ENCODE measurements around the gene SORBS2.
"Not testable (repeated sequence)": the region's sequence is repeated elsewhere in the genome, so short reads cannot be mapped to it uniquely, and the experiment has no call there.

The SORBS2 gene

DNA sequence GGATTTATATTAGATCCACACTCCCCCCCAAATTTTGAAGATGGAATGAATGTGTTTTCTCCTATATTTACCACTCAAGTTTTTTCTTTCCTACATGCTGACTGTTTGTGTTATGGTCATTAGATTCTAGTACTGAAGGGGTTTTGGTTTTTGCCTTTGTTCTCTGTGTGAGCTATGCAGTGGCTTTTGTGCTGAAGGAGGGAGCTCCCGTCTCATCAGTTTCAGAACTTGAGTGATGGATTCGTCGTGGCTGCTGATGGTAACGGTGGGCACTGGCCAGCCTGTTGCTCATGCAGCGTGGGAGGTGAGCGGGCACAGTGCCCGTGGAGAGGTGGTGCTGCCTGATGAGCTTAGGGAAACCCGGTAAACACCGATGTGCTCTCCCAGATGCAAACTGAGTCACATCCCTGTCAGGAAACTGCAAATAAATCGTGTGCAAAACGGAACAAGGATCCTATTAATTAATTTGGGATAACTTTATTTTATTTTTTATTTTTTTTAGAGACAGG, 101.5 kb downstream of the SORBS2 start:
- no peak for DNase-seq

DNA sequence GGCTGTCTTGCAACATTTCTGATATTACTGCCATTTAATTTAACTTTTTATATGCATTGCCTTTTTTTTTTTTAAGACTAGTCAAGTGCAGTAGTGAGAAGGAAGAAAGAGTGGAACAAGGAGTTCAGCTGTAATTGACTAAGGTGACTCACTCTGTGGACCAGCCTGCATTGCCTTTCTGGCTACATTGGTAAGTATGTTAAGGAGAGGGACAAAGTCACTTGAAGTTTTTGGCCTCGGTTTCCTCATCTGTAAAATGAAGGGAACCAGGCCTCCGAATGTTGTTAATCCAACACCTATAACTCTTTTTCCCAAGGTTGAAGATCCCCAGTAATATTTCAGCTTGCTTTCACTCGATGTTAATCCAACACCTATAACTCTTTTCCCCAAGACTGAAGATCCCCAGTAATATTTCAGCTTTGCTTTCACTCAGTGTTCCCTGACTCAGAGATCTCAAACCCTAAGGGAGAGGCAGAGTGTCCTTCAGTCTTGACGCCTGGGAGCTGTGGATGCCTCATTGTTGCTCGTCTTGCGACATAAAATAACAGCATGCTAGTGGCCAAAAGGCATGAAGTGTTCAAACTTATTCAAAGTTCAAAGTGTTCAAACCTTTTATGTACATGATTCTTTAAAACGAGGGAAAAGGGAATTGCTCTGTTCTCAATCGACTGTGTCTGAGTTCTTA, 102.0 kb downstream of the SORBS2 start:
- DNase-seq = no peak

DNA sequence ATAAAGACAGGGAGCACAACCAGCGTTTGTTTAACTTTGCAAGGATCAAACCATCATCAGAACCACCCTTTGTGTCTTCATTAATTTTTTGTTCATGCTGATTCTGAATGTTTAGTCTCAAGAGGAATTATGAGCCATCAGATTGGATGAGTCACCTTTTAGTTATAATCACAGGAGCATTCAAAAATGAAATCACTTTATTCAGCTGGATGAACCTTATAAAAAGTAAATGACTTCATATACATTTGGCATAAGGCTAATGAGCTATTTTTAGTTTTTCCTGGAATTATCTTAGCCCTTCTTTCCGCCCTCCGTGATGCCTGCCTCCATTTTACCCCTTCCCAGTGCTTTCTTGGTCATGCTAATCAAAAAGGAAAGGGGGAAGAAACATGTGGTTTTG, 103.6 kb downstream of the SORBS2 start:
- DNase-seq = no peak

DNA sequence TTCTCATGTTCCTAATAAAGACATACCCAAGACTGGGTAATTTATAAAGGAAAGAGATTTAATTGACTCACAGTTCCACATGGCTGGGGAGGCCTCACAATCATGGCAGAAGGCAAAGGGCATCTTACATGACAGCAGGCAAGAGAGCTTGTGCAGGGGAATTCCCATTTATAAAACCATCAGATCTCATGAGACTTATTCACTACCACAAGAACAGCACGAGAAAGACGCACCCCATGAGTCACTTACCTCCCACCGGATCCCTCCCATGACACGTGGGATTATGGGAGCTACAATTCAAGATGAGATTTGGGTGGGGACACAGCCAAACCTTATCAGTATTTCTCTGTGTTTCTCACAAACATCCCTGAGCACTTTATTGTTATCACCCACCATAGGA, 104.4 kb downstream of the SORBS2 start:
- DNase-seq = not testable (repeated sequence)

DNA sequence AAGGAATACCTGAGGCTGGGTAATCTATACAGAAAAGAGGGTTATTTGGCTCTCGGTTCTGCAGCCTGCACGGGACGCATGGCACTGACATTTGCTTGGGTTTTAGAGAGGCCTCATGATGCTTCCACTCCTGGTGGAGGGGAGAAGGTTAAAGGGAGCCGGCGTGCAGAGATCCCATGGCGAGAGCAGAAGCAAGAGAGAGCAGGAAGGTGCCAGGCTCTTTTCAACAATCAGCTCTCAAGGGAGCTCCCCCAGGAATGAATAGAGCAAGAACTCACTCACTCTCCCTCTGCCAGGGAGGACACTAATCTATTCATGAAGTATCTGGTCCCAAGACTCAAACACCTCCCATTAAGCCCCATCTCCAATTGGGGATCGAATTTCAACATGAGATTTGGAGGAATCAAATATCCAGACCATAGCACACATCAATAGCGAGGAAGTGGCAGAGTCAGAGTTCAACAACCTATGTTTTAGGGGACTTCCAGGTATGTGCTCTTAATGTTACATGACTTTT, 109.8 kb downstream of the SORBS2 start:
- DNase-seq = no peak

DNA sequence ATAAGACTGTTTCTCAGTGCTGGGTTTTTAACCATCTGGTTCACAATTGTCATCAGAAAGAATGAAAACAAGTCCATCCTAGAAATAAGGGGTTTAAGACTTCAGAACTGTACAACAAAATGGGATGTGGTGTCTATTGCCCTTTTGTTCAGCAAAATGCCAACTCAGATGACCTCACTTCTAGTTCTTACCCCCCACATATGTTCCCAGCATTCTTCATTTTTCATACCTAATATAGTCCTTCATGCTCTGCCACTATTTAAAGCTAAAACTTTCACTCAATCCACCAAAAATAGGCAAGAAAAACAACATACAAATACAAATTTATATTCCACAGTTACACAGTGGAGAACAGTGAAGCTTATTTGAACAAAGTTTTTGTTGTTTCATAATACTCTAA, 111.4 kb downstream of the SORBS2 start:
- no peak for DNase-seq

DNA sequence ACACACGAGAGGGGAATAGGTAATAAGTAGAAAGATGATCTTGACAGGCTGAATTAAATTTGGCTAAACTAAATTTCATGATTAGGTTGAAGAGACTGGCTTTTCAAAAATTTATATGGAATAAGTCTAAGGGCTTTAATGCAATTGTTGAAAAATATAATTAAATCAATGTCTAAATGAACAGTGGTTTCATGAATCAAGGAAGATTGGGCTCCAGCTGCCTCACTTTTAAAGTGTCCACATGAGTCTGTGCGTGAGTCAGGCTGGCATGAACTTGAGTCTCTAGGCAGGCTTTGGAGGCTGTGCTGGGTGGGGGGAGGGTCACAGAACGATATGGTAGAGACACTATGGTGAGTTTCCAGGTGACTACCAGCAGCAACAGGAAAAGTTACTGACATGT, 111.9 kb downstream of the SORBS2 start:
- no peak for DNase-seq

DNA sequence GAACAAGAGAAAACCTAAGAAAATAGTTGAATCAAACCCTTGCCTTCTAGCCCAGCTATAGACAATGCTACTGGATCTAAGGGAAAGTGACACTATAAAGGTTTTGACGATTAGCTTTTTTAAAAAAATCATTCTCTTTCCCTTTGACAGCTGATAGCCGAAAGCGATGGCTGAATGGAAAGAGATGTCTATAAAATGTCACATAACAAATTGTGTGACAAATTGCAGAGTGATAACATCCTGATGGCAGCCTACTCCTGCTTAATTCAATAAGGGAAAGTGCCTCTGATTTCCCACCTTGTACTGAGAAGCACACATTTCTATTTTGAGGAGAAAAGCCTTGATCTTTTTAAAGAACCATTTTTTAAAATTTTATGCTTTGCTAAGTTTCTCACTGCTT, 114.5 kb downstream of the SORBS2 start:
- no peak for DNase-seq

DNA sequence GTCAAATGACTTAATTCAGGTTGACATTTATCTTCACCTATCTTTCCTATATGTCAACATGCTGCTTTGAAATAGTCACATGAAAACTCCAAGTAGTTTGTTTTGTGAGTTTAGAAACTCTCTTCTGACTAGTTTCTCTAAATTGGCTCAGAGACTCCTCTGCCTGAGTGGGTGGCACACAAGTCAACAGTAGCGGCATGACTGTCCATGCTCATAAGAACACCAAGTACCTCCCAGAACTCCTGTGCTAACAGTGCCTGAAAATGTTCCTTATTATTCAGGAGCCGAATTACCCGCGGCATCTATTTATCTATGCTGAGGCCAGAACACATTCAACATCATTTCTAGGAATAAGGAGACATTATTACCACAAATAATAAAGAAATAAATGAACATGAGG, 116.3 kb downstream of the SORBS2 start:
- no peak for DNase-seq

DNA sequence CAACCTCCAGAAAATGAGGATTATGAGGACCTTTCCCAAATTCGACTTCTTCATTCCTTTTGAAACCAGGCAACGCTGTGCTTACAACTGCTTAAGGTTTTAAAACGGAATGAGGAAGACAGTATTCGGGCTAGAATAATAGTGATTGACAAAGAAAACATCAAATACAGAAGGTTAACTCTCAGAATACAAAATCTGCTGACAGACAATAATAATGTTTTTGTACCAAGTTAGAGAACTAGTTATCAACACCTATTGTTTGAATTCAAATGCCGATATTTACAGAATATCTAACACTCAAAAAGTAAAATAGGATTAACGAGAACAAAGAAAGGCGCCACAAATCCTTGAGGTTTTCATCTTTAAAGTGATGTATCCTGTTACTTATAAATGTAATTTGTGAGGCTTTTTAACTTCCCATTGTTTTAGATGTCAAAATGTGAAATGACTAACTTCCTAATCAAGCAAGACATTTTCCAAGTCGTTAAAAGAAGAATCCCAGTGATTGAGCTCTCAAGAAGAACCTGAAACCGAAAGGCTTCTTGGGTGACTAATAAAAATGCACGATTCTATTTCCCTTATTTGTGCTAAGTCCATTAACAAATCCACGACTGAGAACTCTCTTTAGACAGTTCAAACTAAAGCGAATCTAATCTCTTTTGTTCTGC, 118.3 kb downstream of the SORBS2 start:
- DNase-seq = no peak

DNA sequence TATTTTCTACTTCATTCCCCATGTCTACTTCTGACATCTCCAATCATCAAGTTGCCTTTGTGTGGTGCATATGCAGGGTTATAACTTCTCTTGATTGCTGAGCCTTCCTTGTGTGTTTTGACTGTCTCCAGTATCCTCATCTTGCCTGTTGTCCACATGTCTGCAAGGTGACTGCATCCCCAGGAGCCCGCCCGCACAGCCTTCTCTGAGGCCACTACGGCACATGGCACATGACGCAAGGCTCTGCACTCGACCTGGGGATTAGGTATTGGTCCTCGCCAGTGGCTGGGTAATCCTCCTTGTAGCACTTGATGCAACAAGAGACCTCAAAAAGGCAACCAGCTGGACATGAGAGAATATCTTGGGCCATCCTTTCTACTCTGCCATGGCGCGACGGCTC, 122.6 kb downstream of the SORBS2 start:
- DNase-seq = no peak

DNA sequence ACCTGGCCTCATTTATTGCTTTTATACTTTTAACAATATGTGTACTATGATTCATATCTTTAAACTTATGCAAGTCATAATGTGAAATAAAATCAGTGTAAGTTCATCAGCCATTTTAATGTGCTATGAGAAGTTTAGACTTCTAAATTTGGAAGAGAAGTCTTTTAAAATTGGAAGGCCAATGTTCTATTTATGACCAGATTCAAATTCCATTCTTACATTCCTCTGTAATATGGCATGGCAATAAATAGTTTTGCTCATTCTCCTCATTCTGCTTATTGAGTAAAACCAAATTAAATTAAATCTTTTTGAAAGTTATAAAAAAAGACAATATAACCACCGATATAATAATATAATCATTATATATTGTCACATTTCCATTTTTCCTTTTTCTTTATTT, 126.2 kb downstream of the SORBS2 start:
- DNase-seq = no peak

DNA sequence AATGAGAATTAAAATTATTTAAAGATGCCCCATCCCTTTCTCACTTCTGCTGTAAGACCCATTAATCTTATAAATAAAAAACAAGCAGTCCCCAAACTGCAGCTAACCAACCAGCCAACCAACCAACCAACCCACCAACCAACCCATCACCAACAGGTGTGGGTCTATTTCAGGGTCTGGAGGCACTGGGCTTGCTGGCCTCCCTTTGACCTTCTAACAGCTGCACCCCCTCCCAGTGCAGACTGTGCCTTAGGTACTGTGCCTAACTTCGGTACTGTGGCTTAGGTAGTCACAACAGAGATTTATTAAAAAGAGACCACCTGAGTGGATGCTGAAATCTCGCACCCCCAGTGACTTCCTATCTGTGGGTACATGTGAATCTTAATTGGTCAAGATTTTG, 128.1 kb downstream of the SORBS2 start:
- no peak for DNase-seq

DNA sequence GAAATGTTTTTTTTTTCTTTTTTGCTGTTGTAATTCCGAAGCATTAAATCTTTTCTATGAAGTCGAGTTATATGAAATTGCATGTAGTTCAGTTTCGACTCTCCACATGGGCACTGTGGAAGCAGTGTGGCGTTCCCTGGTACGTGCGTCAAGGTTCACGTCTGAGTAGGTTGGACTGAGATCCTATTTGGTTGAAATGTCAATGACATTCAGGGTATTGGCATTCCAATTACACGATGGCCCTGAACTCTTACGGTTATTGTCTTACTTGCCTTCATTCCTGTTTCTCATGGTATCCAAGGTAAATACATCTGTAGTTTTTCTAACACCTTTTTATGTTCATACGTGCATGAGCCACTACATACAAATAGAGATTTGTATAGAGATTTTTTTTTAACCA, 128.8 kb downstream of the SORBS2 start:
- DNase-seq = no peak

DNA sequence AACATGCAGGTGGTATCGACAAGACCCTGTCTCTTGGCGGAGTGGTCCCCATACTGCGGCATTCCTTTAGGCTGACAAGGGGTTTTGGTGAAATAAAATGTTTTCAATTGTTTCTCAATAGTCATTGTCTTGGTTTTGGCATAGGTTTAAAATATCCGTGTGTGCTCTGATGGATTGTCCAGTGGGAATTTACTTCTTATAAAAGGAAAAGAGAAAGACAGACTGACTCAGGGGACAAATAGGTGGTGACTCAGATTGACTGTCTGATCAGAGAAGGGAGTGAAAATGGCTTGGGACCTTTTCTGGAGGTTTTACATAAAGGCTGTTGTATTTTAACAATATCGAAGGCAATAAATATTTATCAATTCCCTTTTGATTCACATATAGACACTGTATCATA, 129.8 kb downstream of the SORBS2 start:
- no peak for DNase-seq

DNA sequence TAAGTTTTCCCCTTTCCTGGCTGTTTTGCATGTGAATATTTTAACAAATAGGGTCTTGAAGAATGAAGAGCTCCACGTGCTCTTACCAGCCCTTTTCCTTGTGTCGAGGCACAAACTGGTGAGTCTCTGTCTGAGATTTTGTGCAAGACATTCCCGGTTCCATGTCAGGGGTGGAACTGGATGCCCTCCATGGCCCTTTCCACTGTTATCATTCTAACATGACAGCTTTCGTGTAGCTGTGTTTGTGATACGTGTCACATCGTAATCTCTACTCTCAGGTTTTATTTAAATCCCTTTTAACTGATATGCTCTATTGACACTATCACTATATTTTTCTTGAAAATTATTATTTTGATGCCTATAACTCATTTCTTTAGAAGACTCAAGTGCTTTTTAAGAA, 130.4 kb downstream of the SORBS2 start:
- DNase-seq = no peak

DNA sequence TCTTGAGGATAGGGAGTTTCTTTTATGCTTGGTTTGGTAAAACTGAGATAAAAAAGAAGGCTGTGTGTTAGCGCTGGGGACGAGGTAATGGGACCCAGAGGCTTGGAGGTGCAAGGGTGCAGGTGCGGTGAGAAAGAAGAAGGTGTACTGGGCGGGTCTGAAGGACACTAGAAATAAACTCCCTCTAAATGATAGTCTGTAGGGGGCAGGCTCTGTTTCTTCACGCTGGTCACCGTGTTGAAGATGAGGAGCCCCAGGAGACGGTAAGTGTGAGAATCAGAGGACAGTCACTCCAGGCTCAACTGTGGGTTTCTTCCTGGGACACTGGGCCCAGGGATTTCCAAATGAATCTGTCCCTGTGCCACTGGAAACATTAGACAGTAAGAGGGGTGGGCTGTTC, 131.4 kb downstream of the SORBS2 start:
- DNase-seq = no peak

DNA sequence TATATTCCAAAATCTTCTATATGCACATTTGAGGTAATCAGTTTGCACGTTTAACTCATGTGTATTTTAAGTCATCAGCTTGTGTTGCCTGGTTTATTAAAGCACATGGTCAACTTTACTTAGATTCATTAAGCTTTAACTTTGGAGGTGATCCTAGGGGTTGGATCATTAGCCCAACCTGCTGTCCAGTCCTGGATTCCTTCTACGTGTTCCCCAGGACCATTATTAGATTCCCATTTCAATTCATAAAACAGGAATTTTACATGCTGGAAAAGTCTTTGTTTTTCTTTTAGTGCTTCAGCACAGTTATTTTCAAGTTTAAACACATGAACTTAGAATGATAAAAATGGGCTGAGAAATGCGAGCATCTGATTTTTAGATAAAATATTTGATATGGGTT, 132.5 kb downstream of the SORBS2 start:
- no peak for DNase-seq

DNA sequence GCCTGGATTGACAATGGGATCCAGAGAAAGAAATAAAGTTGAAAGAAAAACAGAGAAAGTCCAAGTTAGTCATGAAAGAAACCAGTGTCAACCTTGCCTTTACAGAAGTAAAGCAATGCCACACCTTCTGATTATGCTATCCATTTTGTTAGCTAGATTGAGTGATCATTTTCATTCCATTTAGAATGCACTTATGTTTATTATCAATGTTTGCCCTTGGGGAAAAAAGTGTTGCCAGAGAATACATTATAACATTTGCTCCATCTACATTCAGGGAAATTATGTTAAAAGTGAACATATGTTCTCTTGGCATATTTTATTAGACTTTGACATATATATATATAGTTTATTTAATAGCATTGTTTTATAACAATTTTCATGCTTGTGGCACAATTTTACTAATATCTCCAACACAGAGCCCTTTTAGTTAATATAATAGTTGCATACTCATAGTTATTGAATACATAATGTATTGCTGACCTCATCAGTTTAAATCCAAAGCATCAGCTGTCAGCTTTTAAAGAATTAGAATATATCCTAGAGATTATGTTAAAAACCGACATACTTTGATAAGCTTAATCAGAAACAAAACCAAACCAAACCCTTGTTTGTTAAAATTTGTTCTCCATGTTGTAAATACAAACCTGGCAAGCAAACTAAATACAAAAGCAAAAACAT, 134.2 kb downstream of the SORBS2 start:
- DNase-seq = no peak

DNA sequence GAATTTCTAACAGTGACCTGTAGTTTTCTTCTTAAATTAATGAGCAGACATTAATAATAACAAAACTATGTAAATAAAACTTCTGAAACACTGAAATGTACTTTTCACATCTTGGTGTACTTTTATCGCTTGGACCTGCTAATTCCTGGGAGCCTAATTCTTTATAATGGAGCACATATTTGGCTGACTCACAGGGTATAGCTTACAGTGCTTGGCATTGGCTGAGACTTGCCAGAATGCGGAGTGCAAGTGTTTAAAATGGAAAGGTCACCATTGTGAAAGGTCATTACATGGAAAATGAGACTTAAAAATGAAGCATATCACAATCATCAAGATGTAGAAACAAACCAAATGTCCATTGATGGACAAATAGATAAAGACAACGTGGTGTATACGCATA, 139.4 kb downstream of the SORBS2 start:
- DNase-seq = no peak

DNA sequence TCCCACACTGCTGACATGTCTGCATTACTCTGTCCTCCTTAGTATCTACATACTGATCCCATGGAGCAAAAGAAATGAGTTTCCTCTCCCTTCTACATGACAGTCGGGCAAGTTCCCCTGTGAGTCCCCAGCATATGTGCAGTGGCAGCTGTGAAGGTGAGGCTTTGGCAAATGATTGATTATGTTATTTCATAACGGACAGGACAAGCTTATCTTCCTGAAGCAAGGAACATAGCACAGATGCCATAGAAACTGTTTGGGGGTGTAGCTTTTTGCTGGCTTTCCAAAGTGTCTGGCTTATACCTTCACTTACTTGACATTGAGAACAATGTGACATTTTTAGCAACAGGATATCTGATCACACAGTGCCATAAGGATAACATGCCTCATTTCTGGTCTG, 139.8 kb downstream of the SORBS2 start:
- no peak for DNase-seq

DNA sequence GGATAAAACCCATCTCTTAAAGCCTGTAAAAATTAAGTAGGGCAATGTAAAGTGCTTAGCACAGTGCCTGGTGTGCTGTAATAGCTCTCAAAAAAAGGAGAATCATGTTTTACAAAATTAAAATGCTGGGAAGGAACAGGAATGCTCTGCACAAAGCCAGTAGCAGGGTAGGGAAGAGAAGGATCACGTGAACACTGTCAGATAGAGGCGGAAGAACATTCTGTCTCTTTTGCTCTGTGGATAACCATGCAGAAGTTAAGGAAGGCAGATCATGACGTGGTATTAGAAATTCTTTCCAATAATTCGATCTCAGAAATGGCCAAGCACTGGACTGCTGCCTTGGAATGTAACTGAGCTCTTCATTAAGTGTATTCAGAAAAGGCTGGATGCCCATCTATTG, 140.5 kb downstream of the SORBS2 start:
- DNase-seq = no peak

DNA sequence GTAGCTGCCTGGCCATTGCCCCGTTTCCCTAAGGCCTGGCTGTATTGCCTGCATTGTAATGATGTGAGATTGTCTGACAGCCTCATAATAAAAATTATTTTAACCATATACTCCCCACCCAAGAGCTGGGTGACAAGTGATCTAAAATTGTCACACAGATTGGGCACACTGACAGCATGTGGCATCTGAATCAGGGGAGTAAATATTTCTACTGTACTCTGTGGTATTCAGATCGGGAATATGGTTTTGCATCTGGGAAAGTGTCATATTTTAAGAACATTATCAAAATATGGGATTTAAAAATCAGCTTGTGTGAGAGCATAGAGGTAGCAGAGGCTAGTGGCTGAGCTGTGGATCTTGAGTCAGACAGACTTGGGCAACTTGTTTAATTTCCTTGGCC, 140.9 kb downstream of the SORBS2 start:
- DNase-seq = no peak

DNA sequence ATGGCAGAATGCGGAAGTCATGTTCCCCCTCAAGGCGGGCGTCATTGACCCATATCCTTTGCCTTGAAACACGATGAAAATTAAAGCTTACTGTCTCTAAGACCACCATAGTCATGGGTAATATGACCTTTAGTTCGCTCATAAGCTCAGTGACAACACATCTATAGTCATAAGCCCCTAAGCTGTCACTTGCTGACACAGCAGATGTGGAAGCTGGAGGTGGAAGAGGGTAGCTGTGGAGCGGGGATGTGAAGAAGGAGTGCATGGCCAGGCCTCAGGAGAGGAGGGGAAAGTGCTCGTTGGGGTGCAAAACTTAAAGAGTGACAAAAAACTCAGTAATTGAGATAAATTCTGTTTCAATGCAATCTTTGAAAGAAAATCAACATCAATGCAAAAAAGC, 142.7 kb downstream of the SORBS2 start:
- no peak for DNase-seq
